ENCODE data around the gene GPC6.

Gene GPC6

GRCh38 chr13:93375491-93375890 lies 148.9 kb downstream of the GPC6 start:
- H3K18ac ChIP-seq (ENCODE audit: low read length): no peak overlapping the region
- no peak overlapping the region for H2BK12ac ChIP-seq (ENCODE audit: low read length)
- H3K9ac ChIP-seq (ENCODE audit: low read length): no peak overlapping the region
- no peaks in the 10 kb centered on the region for H3K36me3 ChIP-seq (ENCODE audit: control insufficient read depth in 1 of 2, insufficient read depth in 2 of 2, low read length in 2 of 2)
- H4K8ac ChIP-seq (ENCODE audit: low read depth, low read length): no peak overlapping the region
- no peak overlapping the region for H3K27ac ChIP-seq (ENCODE audit: low read depth, low read length)
- H3K9me3 ChIP-seq (ENCODE audit: insufficient read depth, low read depth, low read length): no peaks in the 10 kb centered on the region
- no peak overlapping the region for H2AK5ac ChIP-seq (ENCODE audit: low read length)
- H2BK5ac ChIP-seq (ENCODE audit: low read depth, low read length, poor library complexity): no peak overlapping the region
- no peak overlapping the region for H4K91ac ChIP-seq (ENCODE audit: low read depth, low read length)
- H3K4me2 ChIP-seq (ENCODE audit: low read length): no peak overlapping the region
- H3K79me2 ChIP-seq (ENCODE audit: control insufficient read depth, insufficient read depth, low read length, poor library complexity): no peaks in the 10 kb centered on the region
- no peak overlapping the region for H3K4me3 ChIP-seq (ENCODE audit: low read depth, low read length)
- H4K12ac ChIP-seq (ENCODE audit: low read depth, low read length): no peak overlapping the region
- no peaks in the 10 kb centered on the region for H3K79me1 ChIP-seq (ENCODE audit: low read length)
- no peaks in the 10 kb centered on the region for H3K4me1 ChIP-seq (ENCODE audit: control insufficient read depth in 1 of 2, insufficient read depth in 2 of 2, low read length in 2 of 2)
- no peak overlapping the region for H3K4ac ChIP-seq (ENCODE audit: low read depth, low read length)
- H2BK120ac ChIP-seq (ENCODE audit: insufficient read depth, low read length, poor library complexity): no peak overlapping the region
- no peaks in the 10 kb centered on the region for H3K27me3 ChIP-seq (ENCODE audit: insufficient read depth, low read length)
- WGBS (ENCODE audit: extremely low coverage, insufficient coverage, insufficient read length): no CpG with 5 or more reads among the region's 6 CpGs
- H2AFZ ChIP-seq (ENCODE audit: insufficient read depth, low read length, poor library complexity): no peak overlapping the region
- no peak overlapping the region for H3K23ac ChIP-seq (ENCODE audit: low read length)
- H3K14ac ChIP-seq (ENCODE audit: low read length): no peak overlapping the region
- no peak for DNase-seq

GRCh38 chr13:93377196-93377595 lies 150.6 kb downstream of the GPC6 start:
- no peak overlapping the region for H3K4ac ChIP-seq (ENCODE audit: low read depth, low read length)
- no peaks in the 10 kb centered on the region for H3K79me2 ChIP-seq (ENCODE audit: control insufficient read depth, insufficient read depth, low read length, poor library complexity)
- H3K4me1 ChIP-seq (ENCODE audit: control insufficient read depth in 1 of 2, insufficient read depth in 2 of 2, low read length in 2 of 2): no peaks in the 10 kb centered on the region
- H3K23ac ChIP-seq (ENCODE audit: low read length): no peak overlapping the region
- no peak overlapping the region for H3K27ac ChIP-seq (ENCODE audit: low read depth, low read length)
- no peaks in the 10 kb centered on the region for H3K9me3 ChIP-seq (ENCODE audit: insufficient read depth, low read depth, low read length)
- H3K14ac ChIP-seq (ENCODE audit: low read length): no peak overlapping the region
- H3K79me1 ChIP-seq (ENCODE audit: low read length): no peaks in the 10 kb centered on the region
- no peak overlapping the region for H4K91ac ChIP-seq (ENCODE audit: low read depth, low read length)
- H4K12ac ChIP-seq (ENCODE audit: low read depth, low read length): no peak overlapping the region
- H4K8ac ChIP-seq (ENCODE audit: low read depth, low read length): no peak overlapping the region
- no peak overlapping the region for H2AK5ac ChIP-seq (ENCODE audit: low read length)
- H3K9ac ChIP-seq (ENCODE audit: low read length): no peak overlapping the region
- H3K36me3 ChIP-seq (ENCODE audit: control insufficient read depth in 1 of 2, insufficient read depth in 2 of 2, low read length in 2 of 2): no peaks in the 10 kb centered on the region
- H2BK5ac ChIP-seq (ENCODE audit: low read depth, low read length, poor library complexity): no peak overlapping the region
- H3K27me3 ChIP-seq (ENCODE audit: insufficient read depth, low read length): no peaks in the 10 kb centered on the region
- H2BK12ac ChIP-seq (ENCODE audit: low read length): no peak overlapping the region
- DNase-seq: no peak
- H3K4me2 ChIP-seq (ENCODE audit: low read length): no peak overlapping the region
- no peak overlapping the region for H3K4me3 ChIP-seq (ENCODE audit: low read depth, low read length)
- no peak overlapping the region for H2BK120ac ChIP-seq (ENCODE audit: insufficient read depth, low read length, poor library complexity)
- H3K18ac ChIP-seq (ENCODE audit: low read length): no peak overlapping the region
- no CpG with 5 or more reads among the region's 5 CpGs for WGBS (ENCODE audit: extremely low coverage, insufficient coverage, insufficient read length)
- H2AFZ ChIP-seq (ENCODE audit: insufficient read depth, low read length, poor library complexity): no peak overlapping the region

DNA sequence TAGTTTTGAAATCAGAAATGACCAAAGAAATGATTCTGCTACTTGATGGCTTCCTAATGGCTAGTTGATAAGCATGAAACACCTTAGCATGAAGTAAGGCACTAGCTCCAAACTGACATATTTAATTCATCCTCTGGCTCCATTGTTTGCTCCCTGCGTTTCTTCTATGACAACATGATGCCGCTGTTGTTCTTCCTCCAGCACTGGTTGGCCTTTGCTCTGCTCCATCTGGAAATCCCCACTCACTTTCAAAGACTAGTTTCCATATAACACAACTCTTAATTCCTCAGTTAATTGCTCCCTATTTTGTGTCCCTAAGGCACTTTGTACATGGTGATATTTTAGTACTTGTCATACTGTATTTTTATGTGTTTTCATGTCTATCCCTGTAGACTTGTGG lies 151.6 kb downstream of the GPC6 start:
- Histone ChIP-seq H3K14ac (ENCODE audit: low read length) (no peak overlapping the region), H3K27ac (ENCODE audit: low read depth, low read length) (no peak overlapping the region), H3K79me1 (ENCODE audit: low read length) (no peaks in the 10 kb centered on the region), H2BK5ac (ENCODE audit: low read depth, low read length, poor library complexity) (no peak overlapping the region), H3K79me2 (ENCODE audit: control insufficient read depth, insufficient read depth, low read length, poor library complexity) (no peaks in the 10 kb centered on the region), H2AK5ac (ENCODE audit: low read length) (no peak overlapping the region), H4K91ac (ENCODE audit: low read depth, low read length) (no peak overlapping the region), H3K23ac (ENCODE audit: low read length) (no peak overlapping the region), H3K4me3 (ENCODE audit: low read depth, low read length) (no peak overlapping the region), H2BK12ac (ENCODE audit: low read length) (no peak overlapping the region), H2AFZ (ENCODE audit: insufficient read depth, low read length, poor library complexity) (no peak overlapping the region), H3K27me3 (ENCODE audit: insufficient read depth, low read length) (no peaks in the 10 kb centered on the region), H3K36me3 (ENCODE audit: control insufficient read depth in 1 of 2, insufficient read depth in 2 of 2, low read length in 2 of 2) (no peaks in the 10 kb centered on the region), H3K4me2 (ENCODE audit: low read length) (no peak overlapping the region), H3K4ac (ENCODE audit: low read depth, low read length) (no peak overlapping the region), H4K8ac (ENCODE audit: low read depth, low read length) (no peak overlapping the region), H3K4me1 (ENCODE audit: control insufficient read depth in 1 of 2, insufficient read depth in 2 of 2, low read length in 2 of 2) (no peaks in the 10 kb centered on the region), H2BK120ac (ENCODE audit: insufficient read depth, low read length, poor library complexity) (no peak overlapping the region), H3K9me3 (ENCODE audit: insufficient read depth, low read depth, low read length) (no peaks in the 10 kb centered on the region), H3K18ac (ENCODE audit: low read length) (no peak overlapping the region), H4K12ac (ENCODE audit: low read depth, low read length) (no peak overlapping the region), H3K9ac (ENCODE audit: low read length) (no peak overlapping the region)
- DNase-seq: no peak
- WGBS (ENCODE audit: extremely low coverage, insufficient coverage, insufficient read length): no CpG with 5 or more reads among the region's 2 CpGs

DNA sequence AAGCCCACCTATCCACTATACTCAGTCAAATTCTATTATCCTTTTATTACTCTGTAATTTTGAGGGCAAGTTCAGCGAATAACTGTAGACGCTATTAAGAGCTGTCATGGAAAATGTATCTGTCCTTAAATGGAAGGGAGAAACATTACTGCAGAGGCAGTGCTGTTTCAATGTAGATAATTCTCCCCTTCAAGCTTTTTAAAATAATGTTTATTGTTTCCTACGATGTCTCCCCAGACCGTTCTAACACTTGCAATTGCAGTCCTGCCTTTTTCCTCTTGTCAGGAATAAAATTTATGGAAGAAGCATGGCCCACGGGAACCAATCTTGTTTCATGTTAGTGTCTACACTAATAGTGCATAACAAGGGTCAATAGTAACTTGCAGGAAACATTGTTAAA lies 159.5 kb downstream of the GPC6 start:
- no CpG with 5 or more reads among the region's 5 CpGs for WGBS (ENCODE audit: extremely low coverage, insufficient coverage, insufficient read length)
- no peak overlapping the region for H3K14ac ChIP-seq (ENCODE audit: low read length)
- no peak overlapping the region for H3K18ac ChIP-seq (ENCODE audit: low read length)
- no peak overlapping the region for H4K8ac ChIP-seq (ENCODE audit: low read depth, low read length)
- no peak overlapping the region for H3K4ac ChIP-seq (ENCODE audit: low read depth, low read length)
- H3K23ac ChIP-seq (ENCODE audit: low read length): no peak overlapping the region
- no peak overlapping the region for H2BK5ac ChIP-seq (ENCODE audit: low read depth, low read length, poor library complexity)
- no peak overlapping the region for H3K4me2 ChIP-seq (ENCODE audit: low read length)
- H3K27ac ChIP-seq (ENCODE audit: low read depth, low read length): no peak overlapping the region
- no peaks in the 10 kb centered on the region for H3K9me3 ChIP-seq (ENCODE audit: insufficient read depth, low read depth, low read length)
- no peak overlapping the region for H2BK120ac ChIP-seq (ENCODE audit: insufficient read depth, low read length, poor library complexity)
- H3K36me3 ChIP-seq (ENCODE audit: control insufficient read depth in 1 of 2, insufficient read depth in 2 of 2, low read length in 2 of 2): no peaks in the 10 kb centered on the region
- H3K27me3 ChIP-seq (ENCODE audit: insufficient read depth, low read length): no peaks in the 10 kb centered on the region
- no peak overlapping the region for H2BK12ac ChIP-seq (ENCODE audit: low read length)
- H3K9ac ChIP-seq (ENCODE audit: low read length): no peak overlapping the region
- H4K12ac ChIP-seq (ENCODE audit: low read depth, low read length): no peak overlapping the region
- no peak overlapping the region for H3K4me3 ChIP-seq (ENCODE audit: low read depth, low read length)
- H2AFZ ChIP-seq (ENCODE audit: insufficient read depth, low read length, poor library complexity): no peak overlapping the region
- H4K91ac ChIP-seq (ENCODE audit: low read depth, low read length): no peak overlapping the region
- no peak for DNase-seq
- no peaks in the 10 kb centered on the region for H3K4me1 ChIP-seq (ENCODE audit: control insufficient read depth in 1 of 2, insufficient read depth in 2 of 2, low read length in 2 of 2)
- no peaks in the 10 kb centered on the region for H3K79me1 ChIP-seq (ENCODE audit: low read length)
- no peaks in the 10 kb centered on the region for H3K79me2 ChIP-seq (ENCODE audit: control insufficient read depth, insufficient read depth, low read length, poor library complexity)
- no peak overlapping the region for H2AK5ac ChIP-seq (ENCODE audit: low read length)
